Upper lobe of left lung (tissue), 6 donors: Measurements from ENCODE around the gene UGT1A8. TPM values are rescaled to one million over a fixed set of nuclear protein-coding genes. Genes with fewer than 3 reads are reported as not detected.
"Not testable (repeated sequence)": the region's sequence is repeated elsewhere in the genome, so short reads cannot be mapped to it uniquely, and the experiment has no call there.

Experiments
- ATAC-seq, 2 donors: fragments of 200-7000 bp; cut with Tn5 transposase; one replicate each; pipeline ENCODE4 v1.9.1; 2022; ENCODE audit warnings: mild to moderate bottlenecking in 2 of 2, moderate library complexity in 2 of 2; ENCODE audit not compliant: low FRiP score in 2 of 2
- DNase-seq, 2 donors: peaks; one replicate each; pipeline ENCODE4 v3.0.0-alpha.2; 2019 to 2020
- H3K27ac ChIP-seq, 4 donors: fragments of 200-600 bp; sonication (generic); one replicate each; pipeline ENCODE4 v1.5.1; 2016 to 2019
- H3K27me3 ChIP-seq, 4 donors: fragments of 200-600 bp; sonication (generic); one replicate each; pipeline ENCODE4 v1.5.1; 2017 to 2019
- H3K36me3 ChIP-seq, 4 donors: fragments of 200-600 bp; sonication (generic); one replicate each; pipeline ENCODE4 v1.5.1; 2016 to 2019
- H3K4me1 ChIP-seq, 4 donors: fragments of 200-600 bp; sonication (generic); one replicate each; pipeline ENCODE4 v1.5.1; 2018 to 2019
- H3K4me3 ChIP-seq, 4 donors: fragments of 200-600 bp; sonication (generic); one replicate each; pipeline ENCODE4 v1.5.1; 2017 to 2019; ENCODE audit warnings: mild to moderate bottlenecking in 2 of 4, moderate library complexity in 1 of 4
- H3K9me3 ChIP-seq, 4 donors: fragments of 200-600 bp; sonication (generic); one replicate each; pipeline ENCODE4 v1.5.1; 2018 to 2019
- EP300 ChIP-seq, 4 donors: sonication (generic); formaldehyde crosslinking; IDR thresholded peaks; one replicate each; pipeline ENCODE4 v1.5.1; 2017; ENCODE audit warnings: antibody characterized with exemption in 4 of 4, control low read depth in 2 of 4
- POLR2A ChIP-seq, 4 donors: fragments of 450-650 bp; IDR thresholded peaks; one replicate each; pipeline ENCODE4 v1.5.1; 2016 to 2017; ENCODE audit warnings: antibody characterized with exemption in 4 of 4, mild to moderate bottlenecking in 2 of 4
- POLR2AphosphoS5 ChIP-seq, 2 donors: sonication (generic); formaldehyde crosslinking; IDR thresholded peaks; one replicate each; pipeline ENCODE4 v1.5.1; 2017; ENCODE audit warnings: antibody characterized with exemption in 2 of 2
- WGBS, 2 donors: methylation state at CpG; one replicate each; pipeline ENCODE4 v1.1.5; 2017 to 2018; 5-methylcytosine and 5-hydroxymethylcytosine counted together
- total RNA-seq, 6 donors: library from RNA; depleted of rRNA in 4 of 6; stranded (reverse); fragments of >200 nt in 4 of 6; gene quantifications; one replicate each; pipeline versions ENCODE4 v1.1.0 to v1.2.1, GENCODE V29; 2016 to 2021
- TF ChIP-seq, protein P1 (sequence below), 6 experiments: fragments of 450-650 bp in 4 of 6; fragments of 200-600 bp in 2 of 6; sonication (generic) in 2 of 6; IDR thresholded peaks; one replicate each; pipeline ENCODE4 v1.5.1; 2016 to 2019; ENCODE audit warnings: antibody characterized with exemption in 6 of 6
- donor health status: DM: no; HTN: no; CAD: no; lungs with moderate emphysema.
- donor health status: DM: no; HTN: yes; CAD: no; lungs with severe emphysema.

Gene UGT1A8
- not detected for total RNA-seq

DNA sequence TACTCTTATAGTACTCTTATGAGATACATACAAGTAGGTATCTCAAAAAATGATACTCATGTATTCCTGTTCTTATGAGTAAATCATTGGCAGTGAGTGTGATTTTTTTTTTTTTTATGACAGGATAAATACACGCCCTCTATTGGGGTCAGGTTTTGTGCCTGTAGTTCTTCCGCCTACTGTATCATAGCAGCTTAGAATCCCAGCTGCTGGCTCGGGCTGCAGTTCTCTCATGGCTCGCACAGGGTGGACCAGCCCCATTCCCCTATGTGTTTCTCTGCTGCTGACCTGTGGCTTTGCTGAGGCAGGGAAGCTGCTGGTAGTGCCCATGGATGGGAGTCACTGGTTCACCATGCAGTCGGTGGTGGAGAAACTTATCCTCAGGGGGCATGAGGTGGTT, at the start of gene UGT1A8:
TSS of gene UGT1A8 (plus strand) at position 158 of the 400 bp plus-strand sequence. CDS start at position 233, 75 bp downstream.
- not testable (repeated sequence) for ATAC-seq, H3K4me1 ChIP-seq, H3K27me3 ChIP-seq, H3K27ac ChIP-seq, DNase-seq, H3K4me3 ChIP-seq, H3K9me3 ChIP-seq, H3K36me3 ChIP-seq
- WGBS, 2 donors = 86 to 88% methylated on average over 5 of the region's 5 CpGs

DNA sequence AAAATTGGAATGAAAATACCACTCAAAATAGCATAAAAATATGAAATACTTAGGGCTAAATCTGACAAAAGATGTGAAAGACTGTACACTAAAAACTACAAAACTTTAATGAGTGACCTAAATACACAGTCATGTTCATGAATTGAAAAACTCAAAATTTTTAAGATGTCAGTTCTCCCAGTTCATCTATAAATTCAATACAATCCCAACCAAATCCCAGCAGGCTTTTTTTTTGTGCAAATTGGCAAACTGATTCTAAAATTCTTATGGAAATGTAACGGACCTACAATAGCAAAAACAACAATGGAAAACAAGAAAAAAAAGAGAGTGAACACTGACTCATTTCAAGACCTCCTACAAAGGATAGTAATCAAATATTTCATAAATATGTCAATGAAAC, 46.4 kb upstream of the UGT1A8 start:
- H3K9me3 ChIP-seq = no peaks in the 10 kb centered on the region
- H3K36me3 ChIP-seq = no peaks in the 10 kb centered on the region
- no peak for ATAC-seq
- H3K27me3 ChIP-seq = no peaks in the 10 kb centered on the region
- WGBS, 2 donors = 59 to 74% methylated on average over 1 of the region's 1 CpG
- H3K27ac ChIP-seq = no peak overlapping the region
- TF ChIP-seq EP300 (IDR thresholded peaks at IDR 0.05) (no peak), POLR2AphosphoS5 (IDR thresholded peaks at IDR 0.05) (no peak), POLR2A (IDR thresholded peaks at IDR 0.05) (no peak)
- TF ChIP-seq, protein P1, sequence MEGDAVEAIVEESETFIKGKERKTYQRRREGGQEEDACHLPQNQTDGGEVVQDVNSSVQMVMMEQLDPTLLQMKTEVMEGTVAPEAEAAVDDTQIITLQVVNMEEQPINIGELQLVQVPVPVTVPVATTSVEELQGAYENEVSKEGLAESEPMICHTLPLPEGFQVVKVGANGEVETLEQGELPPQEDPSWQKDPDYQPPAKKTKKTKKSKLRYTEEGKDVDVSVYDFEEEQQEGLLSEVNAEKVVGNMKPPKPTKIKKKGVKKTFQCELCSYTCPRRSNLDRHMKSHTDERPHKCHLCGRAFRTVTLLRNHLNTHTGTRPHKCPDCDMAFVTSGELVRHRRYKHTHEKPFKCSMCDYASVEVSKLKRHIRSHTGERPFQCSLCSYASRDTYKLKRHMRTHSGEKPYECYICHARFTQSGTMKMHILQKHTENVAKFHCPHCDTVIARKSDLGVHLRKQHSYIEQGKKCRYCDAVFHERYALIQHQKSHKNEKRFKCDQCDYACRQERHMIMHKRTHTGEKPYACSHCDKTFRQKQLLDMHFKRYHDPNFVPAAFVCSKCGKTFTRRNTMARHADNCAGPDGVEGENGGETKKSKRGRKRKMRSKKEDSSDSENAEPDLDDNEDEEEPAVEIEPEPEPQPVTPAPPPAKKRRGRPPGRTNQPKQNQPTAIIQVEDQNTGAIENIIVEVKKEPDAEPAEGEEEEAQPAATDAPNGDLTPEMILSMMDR (IDR thresholded peaks at IDR 0.05) = no peak
- H3K4me1 ChIP-seq = peaks cover 0 to 2% (median 0%) of the 10 kb centered on the region in 4 donors
- H3K4me3 ChIP-seq = no peak overlapping the region
- DNase-seq = no peak

DNA sequence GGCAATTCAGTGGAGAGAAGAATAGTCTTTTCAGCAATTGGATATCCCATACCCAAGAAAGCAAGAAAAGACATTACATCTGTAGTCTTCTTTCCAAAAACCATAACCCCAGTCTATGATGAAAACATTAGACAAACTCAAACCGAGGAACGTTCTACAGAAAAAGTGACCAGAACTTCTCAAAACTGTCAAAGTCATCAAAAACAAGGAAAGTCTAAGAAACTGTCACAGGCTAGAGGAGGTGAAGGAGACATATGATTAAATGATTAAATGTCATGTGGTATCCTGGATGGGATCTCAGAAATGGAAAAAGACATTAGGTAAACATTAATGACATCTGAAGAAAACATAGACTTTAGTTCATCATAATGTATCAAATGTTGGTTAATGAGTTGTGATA, 46.0 kb upstream of the UGT1A8 start:
- WGBS, 2 donors = 77 to 92% methylated on average over 2 of the region's 2 CpGs
- H3K27ac ChIP-seq = no peak overlapping the region

DNA sequence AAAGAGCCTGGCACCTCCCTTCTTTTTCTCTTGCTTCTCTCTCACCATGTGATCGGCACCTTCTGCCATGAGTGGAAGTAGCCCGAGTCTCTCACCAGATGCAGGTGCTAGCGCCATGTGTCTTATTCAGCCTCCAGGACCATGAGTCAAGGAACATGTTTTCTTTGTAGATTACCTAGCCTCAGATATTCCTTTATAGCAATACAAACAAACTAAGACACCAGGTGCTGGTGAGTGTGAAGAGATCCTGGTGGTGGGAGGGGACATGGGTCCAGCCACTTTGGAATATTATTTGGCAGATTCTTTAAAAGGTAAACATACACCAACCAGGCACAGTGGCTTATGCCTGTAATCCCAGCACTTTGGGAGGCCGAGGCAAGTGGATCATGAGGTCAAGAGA, 45.0 kb upstream of the UGT1A8 start:
- DNase-seq = no peak
- Histone ChIP-seq H3K4me1 (no peaks in the 10 kb centered on the region), H3K27me3 (no peaks in the 10 kb centered on the region), H3K9me3 (no peaks in the 10 kb centered on the region), H3K36me3 (no peaks in the 10 kb centered on the region), H3K27ac (no peak overlapping the region), H3K4me3 (no peak overlapping the region)
- ATAC-seq = no peak
- TF ChIP-seq POLR2A (IDR thresholded peaks at IDR 0.05) (no peak), POLR2AphosphoS5 (IDR thresholded peaks at IDR 0.05) (no peak), EP300 (IDR thresholded peaks at IDR 0.05) (no peak)
- TF ChIP-seq, protein P1 (IDR thresholded peaks at IDR 0.05) = no peak
- WGBS, 2 donors = 77 to 78% methylated on average over 4 of the region's 4 CpGs

More for the DNA sequence above, 46.0 kb upstream of the UGT1A8 start:
- no peak for TF ChIP-seq POLR2A (IDR thresholded peaks at IDR 0.05)
- no peak for TF ChIP-seq EP300 (IDR thresholded peaks at IDR 0.05)
- TF ChIP-seq, protein P1 (IDR thresholded peaks at IDR 0.05) = no peak
- H3K36me3 ChIP-seq = no peaks in the 10 kb centered on the region
- no peaks in the 10 kb centered on the region for H3K9me3 ChIP-seq
- DNase-seq (no peak), ATAC-seq (no peak)
- no peaks in the 10 kb centered on the region for H3K4me1 ChIP-seq
- H3K27me3 ChIP-seq = no peaks in the 10 kb centered on the region
- no peak overlapping the region for H3K4me3 ChIP-seq

DNA sequence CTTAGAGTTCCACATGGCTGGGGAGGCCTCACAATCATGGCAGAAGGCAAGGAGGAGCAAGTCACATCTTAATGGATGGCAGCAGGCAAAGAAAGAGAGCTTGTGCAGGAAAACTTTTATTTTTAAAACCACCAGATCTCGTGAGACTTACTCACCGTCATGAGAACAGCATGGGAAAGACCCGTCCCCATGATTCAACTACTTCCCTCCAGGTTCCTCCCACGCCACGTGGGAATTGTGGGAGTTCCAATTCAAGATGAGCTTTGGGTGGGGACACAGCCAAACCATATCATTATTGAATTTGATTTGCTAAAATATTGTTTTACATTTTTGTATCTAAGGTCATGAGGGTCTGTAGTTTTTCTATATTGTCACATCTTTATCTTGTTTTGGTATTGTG, 40.1 kb upstream of the UGT1A8 start:
- 65 to 73% methylated on average over 5 of the region's 5 CpGs for WGBS, 2 donors
- H3K27ac ChIP-seq, H3K36me3 ChIP-seq, DNase-seq, H3K27me3 ChIP-seq, H3K9me3 ChIP-seq, H3K4me3 ChIP-seq, ATAC-seq, H3K4me1 ChIP-seq: not testable (repeated sequence)

DNA sequence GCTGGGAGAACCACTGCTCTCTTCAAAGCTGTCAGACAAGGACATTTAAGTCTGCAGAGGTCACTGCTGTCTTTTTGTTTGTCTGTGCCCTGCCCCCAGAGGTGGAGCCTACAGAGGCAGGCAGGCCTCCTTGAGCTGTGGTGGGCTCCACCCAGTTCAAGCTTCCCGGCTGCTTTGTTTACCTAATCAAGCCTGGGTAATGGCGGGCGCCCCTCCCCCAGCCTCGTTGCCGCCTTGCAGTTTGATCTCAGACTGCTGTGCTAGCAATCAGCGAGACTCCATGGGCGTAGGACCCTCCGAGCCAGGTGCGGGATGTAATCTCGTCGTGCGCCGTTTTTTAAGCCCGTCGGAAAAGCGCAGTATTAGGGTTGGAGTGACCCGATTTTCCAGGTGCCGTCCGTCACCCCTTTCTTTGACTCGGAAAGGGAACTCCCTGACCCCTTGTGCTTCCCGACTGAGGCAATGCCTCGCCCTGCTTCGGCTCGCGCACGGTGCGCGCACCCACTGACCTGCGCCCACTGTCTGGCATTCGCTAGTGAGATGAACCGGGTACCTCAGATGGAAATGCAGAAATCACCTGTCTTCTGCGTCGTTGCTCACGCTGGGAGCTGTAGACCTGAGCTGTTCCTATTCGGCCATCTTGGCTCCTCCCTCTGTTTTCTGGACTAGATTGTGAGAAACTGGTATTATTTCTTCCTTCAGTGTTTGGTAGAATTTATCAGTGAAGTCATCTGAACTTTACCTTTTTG, 34.0 kb upstream of the UGT1A8 start:
- 94 to 95% methylated on average over 24 to 27 of the region's 35 CpGs for WGBS, 2 donors

More for the DNA sequence above, 34.0 kb upstream of the UGT1A8 start:
- not testable (repeated sequence) for H3K36me3 ChIP-seq, H3K27me3 ChIP-seq, H3K27ac ChIP-seq, H3K4me1 ChIP-seq, H3K4me3 ChIP-seq, ATAC-seq, H3K9me3 ChIP-seq
- peak in 1 of 2 donors; percentile 48 for DNase-seq
